Suppressor macrophage treated with lipopolysaccharide for 1 hour (primary cell): ENCODE data around the gene ANXA5.
A peak's percentile ranks its signal among the peaks of the same experiment; 100 is the strongest.
"Not testable (repeated sequence)": the region's sequence is repeated elsewhere in the genome, so short reads cannot be mapped to it uniquely, and the experiment has no call there.

Source experiments
- DNase-seq, 3 donors: peaks; one replicate each; pipeline ENCODE4 v3.0.0-alpha.2; 2020 to 2022

Gene ANXA5

GRCh38 chr4:121696581-121697461, at the start of gene ANXA5:
Gene ANXA5, minus strand, starts transcription at chr4:121696980. Its CDS starts 391 bp downstream, at chr4:121696589.
- peak; percentile 97 to 99 (median 99) for DNase-seq

GRCh38 chr4:121742794-121743193, 46.0 kb upstream of the ANXA5 start:
- DNase-seq: no peak

GRCh38 chr4:121741751-121742150, 45.0 kb upstream of the ANXA5 start:
- DNase-seq: no peak

GRCh38 chr4:121740796-121741409, 44.1 kb upstream of the ANXA5 start:
- no peak for DNase-seq

GRCh38 chr4:121739575-121739974, 42.8 kb upstream of the ANXA5 start:
- no peak for DNase-seq

GRCh38 chr4:121738780-121739535, 42.2 kb upstream of the ANXA5 start:
- DNase-seq: no peak

- no peak for DNase-seq
Observed at GRCh38 chr4:121737846-121738554, 41.2 kb upstream of the ANXA5 start.

- peak; percentile 72 to 75 (median 74) for DNase-seq
Observed at GRCh38 chr4:121736735-121737351, 40.1 kb upstream of the ANXA5 start.

GRCh38 chr4:121734571-121734970, 37.8 kb upstream of the ANXA5 start:
- DNase-seq: no peak

- DNase-seq: no peak
Observed at GRCh38 chr4:121733942-121734341, 37.2 kb upstream of the ANXA5 start.

GRCh38 chr4:121729753-121730152, 33.0 kb upstream of the ANXA5 start:
- not testable (repeated sequence) for DNase-seq

- no peak for DNase-seq
Observed at GRCh38 chr4:121728798-121729226, 32.0 kb upstream of the ANXA5 start.

- no peak for DNase-seq
Observed at GRCh38 chr4:121728066-121728465, 31.3 kb upstream of the ANXA5 start.

GRCh38 chr4:121726642-121727268, 30.0 kb upstream of the ANXA5 start:
- peak; percentile 65 to 84 (median 82) for DNase-seq

- no peak for DNase-seq
Observed at GRCh38 chr4:121724671-121725070, 27.9 kb upstream of the ANXA5 start.

- DNase-seq: no peak
Observed at GRCh38 chr4:121721700-121722099, 24.9 kb upstream of the ANXA5 start.

GRCh38 chr4:121720109-121720508, 23.3 kb upstream of the ANXA5 start:
- no peak for DNase-seq

- DNase-seq: no peak
Observed at GRCh38 chr4:121717680-121718237, 21.0 kb upstream of the ANXA5 start.

GRCh38 chr4:121714548-121714947, 17.8 kb upstream of the ANXA5 start:
- no peak for DNase-seq

GRCh38 chr4:121712783-121713182, 16.0 kb upstream of the ANXA5 start:
- DNase-seq: no peak

- DNase-seq: no peak
Observed at GRCh38 chr4:121712001-121712651, 15.3 kb upstream of the ANXA5 start.
